Activated T-cell treated with anti-CD3 and anti-CD28 coated beads, Interleukin-2, amount 50 U/mL, for 1 hour (primary cell): ENCODE measurements around the gene SELPLG.
"Not testable (repeated sequence)": the region's sequence is repeated elsewhere in the genome, so short reads cannot be mapped to it uniquely, and the experiment has no call there.

Experiments
- DNase-seq: peaks from one replicate; pipeline ENCODE4 v3.0.0-alpha.2; 2020

Gene SELPLG

DNA sequence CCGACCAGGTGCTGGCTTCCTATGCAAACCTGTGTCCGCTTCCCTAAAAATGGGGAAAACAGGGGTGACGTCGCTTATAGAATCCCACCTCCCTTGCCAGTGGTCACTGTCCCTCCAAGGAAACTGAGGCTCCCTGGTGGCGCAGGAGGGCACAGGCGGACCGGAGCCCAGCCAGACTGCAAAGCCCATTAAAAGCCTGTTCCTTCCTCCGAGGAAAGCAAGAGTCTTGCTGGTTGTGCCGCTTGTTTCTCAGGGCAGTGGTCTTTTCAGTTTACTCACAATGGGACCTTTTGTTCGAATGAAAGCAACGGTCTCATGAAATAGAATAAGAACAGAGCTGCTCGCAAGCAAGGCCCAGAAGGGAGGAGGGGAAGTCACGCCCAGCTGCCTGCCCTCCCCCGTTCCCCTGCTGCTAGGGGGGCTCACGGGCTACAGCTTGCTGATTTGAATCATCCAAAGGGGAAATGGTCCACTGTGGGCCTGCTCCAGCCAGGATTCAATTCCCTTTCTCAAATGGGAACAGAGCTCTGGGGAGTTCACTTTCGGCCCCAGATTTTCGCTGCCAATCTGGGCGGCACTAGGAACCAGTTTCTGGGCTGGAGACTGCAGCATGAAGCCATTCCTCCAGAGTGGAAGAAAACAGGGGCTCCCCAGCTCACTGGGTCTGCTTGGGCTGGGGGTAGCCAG lies 4.6 kb upstream of the SELPLG start:
- DNase-seq: no peak

DNA sequence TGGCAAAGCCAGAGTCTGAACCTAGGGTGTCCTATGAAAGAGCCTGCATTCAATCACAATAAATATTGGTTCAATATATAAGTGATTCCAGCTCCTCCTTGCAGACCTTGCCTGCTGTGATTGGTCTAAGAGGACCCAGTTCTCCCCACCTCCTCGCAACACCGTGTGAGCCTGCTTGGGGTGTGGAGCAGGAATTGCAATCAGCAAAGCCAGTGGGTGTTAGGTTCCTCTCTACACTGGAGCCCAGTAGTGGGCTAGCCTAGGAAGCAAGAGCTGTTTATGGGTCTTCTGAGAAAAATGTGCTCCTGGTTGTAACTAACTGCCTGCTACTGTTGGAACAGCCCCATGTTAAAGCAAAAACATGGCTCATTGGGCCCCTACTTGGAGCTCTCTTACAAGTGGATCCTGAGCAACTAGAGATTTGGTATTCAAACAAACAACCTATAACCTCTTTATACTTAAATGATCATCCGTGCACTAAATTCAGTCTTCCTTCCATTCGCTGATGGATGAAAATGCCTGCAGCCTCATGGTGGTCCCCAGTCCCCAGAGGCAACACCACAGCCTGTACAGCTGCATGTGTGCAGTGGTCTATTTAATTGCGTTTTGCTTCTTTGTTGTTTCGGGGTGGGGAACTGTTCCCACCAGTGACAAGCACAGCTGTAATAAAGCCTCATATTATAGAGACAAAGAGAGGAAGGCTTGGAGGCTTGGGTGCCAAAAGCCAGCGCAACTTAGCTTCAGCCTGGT lies 3.7 kb upstream of the SELPLG start:
- no peak for DNase-seq

DNA sequence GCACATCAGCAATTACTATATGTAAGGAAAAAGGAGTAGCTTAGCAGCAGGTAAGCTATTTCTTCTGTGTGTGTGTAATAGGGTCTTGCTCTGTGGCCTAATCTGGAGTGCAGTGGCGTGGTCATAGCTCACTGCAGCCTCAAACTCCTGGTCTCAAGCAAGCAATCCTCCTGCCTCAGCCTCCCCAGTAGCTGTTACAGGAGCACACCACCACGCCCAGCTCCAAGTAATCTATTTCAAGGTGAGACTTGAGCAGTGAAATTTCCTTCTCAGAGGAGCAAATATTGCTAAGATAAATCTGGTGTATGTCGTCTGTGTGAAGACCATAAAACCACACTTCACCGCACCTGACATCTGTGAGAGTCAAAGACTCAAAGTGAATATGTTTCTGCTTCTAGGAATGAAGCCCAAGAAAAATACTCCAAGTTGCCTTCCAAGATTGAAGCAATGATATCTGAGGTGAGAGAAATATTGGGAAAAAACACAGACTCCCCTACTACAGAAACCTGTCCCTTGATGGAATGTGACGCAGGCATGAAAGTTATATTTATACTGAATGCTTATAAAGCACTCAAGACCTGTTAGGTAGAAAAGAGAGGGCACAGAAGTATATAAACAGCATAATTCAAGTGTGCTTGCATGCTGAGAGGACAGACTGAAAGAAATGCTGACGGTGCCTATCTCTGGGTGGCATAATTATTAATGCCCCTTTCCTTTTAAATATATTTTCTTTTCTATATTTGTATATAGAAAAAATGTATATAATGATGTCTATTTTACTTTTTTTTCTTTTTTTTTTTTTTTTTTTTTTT lies 2.5 kb upstream of the SELPLG start:
- DNase-seq: no peak

DNA sequence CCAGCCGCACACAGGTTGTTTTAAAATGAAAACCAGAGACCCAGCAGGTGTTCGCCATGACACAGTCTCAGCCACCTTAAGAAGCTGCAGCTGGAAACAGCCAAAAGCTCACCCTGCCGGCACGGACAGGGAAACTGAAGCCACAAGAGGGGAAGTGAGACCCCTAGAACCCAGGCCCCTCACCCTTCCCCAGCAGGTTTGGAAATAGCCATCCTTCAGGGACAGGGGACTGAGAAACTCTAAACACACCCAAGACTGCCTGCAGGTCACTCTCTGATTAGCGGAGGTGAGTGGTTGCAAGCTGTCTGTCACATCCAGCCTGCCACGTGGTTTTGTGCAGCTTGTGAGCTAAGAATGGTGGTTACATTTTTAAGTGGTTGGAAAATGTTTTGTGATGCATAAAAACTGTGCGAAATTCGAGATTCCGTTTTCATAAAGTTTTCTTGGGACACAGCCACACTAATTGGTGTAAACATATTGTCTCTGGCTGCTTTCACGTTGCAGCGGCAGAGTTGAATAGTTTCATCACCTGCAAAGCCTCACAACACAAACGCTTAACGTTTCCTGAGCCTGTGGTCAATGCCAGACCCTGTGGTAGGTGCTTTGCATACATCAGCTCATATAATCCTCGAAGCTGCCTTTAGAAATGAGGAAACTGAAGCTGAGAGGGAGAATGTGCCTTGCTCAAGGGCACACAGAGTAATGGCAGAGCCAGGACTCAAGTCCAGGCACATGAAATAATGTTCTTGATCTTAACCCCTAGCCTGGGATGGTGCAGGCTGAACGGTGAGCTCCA lies 1.7 kb upstream of the SELPLG start:
- peak; percentile 59 for DNase-seq

- DNase-seq: peak; percentile 63
These were observed 652 bp upstream of the SELPLG start for GRCh38 chr12:108634341-108634751.

- DNase-seq: no peak
These were observed 587 bp downstream of the SELPLG start for GRCh38 chr12:108633081-108633533.

DNA sequence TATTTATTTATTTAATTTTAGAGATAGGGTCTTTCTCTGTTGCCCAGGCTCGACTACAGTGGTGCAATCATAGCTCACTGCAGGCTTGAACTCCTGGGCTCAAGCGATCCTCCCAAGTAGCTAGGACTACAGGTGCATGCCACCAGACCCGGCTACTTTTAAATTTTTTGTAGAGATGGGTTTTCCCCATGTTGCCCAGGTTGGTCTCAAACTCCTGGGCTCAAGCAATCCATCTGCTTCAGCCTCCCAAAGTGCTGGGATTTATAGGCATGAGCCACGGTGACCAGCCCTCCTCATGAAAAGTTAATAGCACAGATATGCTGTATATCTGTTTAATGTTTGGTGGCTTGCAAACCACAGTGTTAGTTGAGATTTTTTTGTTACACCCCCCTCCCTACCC lies 2.4 kb downstream of the SELPLG start:
- not testable (repeated sequence) for DNase-seq

GRCh38 chr12:108630481-108631207 lies 3.0 kb downstream of the SELPLG start:
- DNase-seq: peak; percentile 35

GRCh38 chr12:108629824-108630476 lies 3.7 kb downstream of the SELPLG start:
- peak; percentile 62 for DNase-seq

GRCh38 chr12:108629151-108629550 lies 4.5 kb downstream of the SELPLG start:
- peak; percentile 43 for DNase-seq

DNA sequence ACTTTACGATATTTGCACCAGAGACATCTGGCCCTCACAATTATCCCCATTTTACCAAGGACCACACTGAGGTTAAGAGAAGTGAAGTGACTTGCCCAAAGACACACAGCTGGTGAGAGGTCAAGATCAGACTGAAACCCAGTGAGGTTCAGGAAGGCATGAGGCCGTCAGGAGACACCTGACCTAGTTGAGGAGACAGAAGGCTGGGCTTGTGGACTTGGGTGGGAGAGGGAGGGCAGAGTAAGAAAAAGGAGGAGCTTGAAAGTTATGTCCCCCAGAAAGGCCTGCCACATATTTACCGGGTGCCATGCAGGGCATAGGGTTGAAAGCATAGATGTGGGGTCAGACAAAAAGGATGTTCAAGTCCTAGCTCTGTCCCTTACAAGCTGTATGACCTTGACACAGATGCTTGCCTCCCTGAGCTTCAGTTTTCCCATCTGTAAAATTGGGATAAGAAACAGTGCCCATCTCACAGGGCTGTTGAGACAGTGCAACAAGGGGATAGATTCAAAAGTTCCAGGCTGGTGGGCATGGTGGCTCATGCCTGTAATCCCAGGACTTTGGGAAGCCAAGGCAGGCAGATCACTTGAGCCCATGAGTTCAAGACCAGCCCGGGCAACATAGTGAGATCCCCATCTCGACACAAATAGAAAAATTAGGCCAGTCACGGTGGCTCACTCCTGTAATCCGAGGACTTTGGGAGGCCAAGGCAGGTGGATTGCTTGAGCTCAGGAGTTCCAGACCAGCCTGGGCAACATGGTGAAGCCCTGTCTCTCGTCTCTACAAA lies 6.4 kb downstream of the SELPLG start:
- DNase-seq: no peak

- no peak for DNase-seq
These were observed 8.5 kb downstream of the SELPLG start for GRCh38 chr12:108625228-108625627.

- no peak for DNase-seq
These were observed 10.1 kb downstream of the SELPLG start for GRCh38 chr12:108623577-108623976.

- DNase-seq: no peak
These were observed 10.7 kb downstream of the SELPLG start for GRCh38 chr12:108622921-108623514.

DNA sequence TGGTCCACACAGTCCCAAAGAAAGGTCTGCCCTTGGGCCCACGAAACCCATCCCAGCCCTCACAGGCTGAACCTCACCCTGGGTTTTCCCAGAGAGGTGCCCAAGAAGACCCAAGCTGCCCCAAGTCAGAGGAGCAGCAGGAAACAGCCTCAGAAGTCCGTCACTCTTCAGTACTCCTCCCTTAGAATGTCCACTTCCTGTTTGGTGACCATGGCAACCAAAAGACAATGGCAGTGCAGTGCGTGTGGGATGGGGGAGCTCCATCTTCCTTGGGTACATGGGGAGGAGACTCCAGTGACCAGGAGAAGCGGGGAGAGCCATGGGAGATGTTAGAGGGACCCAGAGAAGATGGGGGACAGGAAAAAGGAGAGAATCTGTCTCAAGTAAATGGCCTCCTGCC lies 11.3 kb downstream of the SELPLG start:
- no peak for DNase-seq

DNA sequence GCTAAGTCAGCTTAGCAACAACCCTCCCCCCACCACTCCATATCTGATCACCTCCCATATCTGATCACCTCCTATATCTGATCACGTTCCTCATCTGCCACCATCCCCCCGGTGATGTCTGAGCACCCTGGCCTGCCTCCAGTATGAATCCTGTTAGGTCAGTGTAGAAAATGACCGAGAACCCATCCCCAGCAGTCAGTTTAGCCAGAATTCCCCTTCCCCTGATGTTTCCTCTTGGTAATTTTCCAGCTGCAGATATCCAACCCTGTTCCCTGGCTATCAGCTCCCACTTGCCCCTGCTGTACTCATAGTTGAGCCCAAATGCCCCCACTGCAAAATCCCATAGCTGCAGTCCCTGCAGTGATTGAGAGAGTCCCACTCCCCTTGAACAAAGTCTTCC lies 12.5 kb downstream of the SELPLG start:
- no peak for DNase-seq

- no peak for DNase-seq
These were observed 13.3 kb downstream of the SELPLG start for GRCh38 chr12:108620236-108620879.

- DNase-seq: no peak
These were observed 14.1 kb downstream of the SELPLG start for GRCh38 chr12:108619369-108620160.

GRCh38 chr12:108618953-108619274 lies 14.8 kb downstream of the SELPLG start:
- not testable (repeated sequence) for DNase-seq
